Upper lobe of left lung (tissue), 4 donors: ENCODE measurements around the gene SORCS1.

Source experiments
- POLR2A ChIP-seq, 4 donors: fragments of 450-650 bp; IDR thresholded peaks; one replicate each; pipeline ENCODE4 v1.5.1; 2016 to 2017; ENCODE audit warnings: antibody characterized with exemption in 4 of 4, mild to moderate bottlenecking in 2 of 4
- TF ChIP-seq, protein P1 (sequence below), 6 experiments: fragments of 450-650 bp in 4 of 6; fragments of 200-600 bp in 2 of 6; sonication (generic) in 2 of 6; IDR thresholded peaks; one replicate each; pipeline ENCODE4 v1.5.1; 2016 to 2019; ENCODE audit warnings: antibody characterized with exemption in 6 of 6

DNA sequence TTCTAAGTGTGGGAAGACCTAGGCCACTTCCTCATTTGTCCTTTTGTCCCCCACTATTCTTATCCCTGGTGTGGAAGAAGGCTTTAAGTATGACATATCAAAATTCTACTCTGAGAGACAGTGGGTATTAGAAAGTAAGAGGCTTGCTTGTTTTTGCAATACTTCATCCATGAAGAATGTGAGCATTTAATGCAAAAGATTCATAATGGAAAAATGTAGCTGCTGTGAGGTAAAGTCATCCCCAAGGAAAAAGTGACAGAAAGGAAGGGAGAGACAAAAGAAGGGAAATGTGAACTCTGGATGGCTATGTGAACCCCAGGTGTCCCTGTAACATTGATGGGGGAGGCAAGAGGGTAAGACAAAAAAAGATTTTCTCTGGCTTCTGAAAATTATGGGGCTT is 607.5 kb downstream of the SORCS1 start:
- TF ChIP-seq, protein P1, sequence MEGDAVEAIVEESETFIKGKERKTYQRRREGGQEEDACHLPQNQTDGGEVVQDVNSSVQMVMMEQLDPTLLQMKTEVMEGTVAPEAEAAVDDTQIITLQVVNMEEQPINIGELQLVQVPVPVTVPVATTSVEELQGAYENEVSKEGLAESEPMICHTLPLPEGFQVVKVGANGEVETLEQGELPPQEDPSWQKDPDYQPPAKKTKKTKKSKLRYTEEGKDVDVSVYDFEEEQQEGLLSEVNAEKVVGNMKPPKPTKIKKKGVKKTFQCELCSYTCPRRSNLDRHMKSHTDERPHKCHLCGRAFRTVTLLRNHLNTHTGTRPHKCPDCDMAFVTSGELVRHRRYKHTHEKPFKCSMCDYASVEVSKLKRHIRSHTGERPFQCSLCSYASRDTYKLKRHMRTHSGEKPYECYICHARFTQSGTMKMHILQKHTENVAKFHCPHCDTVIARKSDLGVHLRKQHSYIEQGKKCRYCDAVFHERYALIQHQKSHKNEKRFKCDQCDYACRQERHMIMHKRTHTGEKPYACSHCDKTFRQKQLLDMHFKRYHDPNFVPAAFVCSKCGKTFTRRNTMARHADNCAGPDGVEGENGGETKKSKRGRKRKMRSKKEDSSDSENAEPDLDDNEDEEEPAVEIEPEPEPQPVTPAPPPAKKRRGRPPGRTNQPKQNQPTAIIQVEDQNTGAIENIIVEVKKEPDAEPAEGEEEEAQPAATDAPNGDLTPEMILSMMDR (IDR thresholded peaks at IDR 0.05): no peak
- no peak for TF ChIP-seq POLR2A (IDR thresholded peaks at IDR 0.05)
